Skeletal muscle satellite cell (primary cell): ENCODE results near the gene SPACDR.

Source experiments
- H3K27me3 ChIP-seq: 2 replicates; pipeline ENCODE4 v1.7.0; 2013; ENCODE audit warnings: low read length; ENCODE audit not compliant: control insufficient read depth, insufficient read depth
- H3K36me3 ChIP-seq: 2 replicates; pipeline ENCODE4 v1.7.0; 2013; ENCODE audit warnings: mild to moderate bottlenecking, control low read depth, low read length; ENCODE audit not compliant: insufficient read depth
- H3K4me1 ChIP-seq: 2 replicates; pipeline ENCODE4 v1.7.0; 2013; ENCODE audit warnings: low read length; ENCODE audit not compliant: control insufficient read depth, insufficient read depth
- H3K4me2 ChIP-seq: 2 replicates; pipeline ENCODE4 v1.7.0; 2013; ENCODE audit warnings: mild to moderate bottlenecking, low read length
- H3K4me3 ChIP-seq: 2 replicates; pipeline ENCODE4 v1.7.0; 2013; ENCODE audit warnings: low read length
- H3K9ac ChIP-seq: 2 replicates; pipeline ENCODE4 v1.7.0; 2013; ENCODE audit warnings: mild to moderate bottlenecking, low read depth, low read length, moderate library complexity
- H3K9me3 ChIP-seq: replicated peaks from 2 replicates; pipeline ENCODE4 v1.7.0; 2013; ENCODE audit warnings: mild to moderate bottlenecking, control low read depth, low read length

SPACDR gene

GRCh38 chr7:100472121-100472851, 8.2 kb upstream of the SPACDR start:
- no peaks in the 10 kb centered on the region for H3K27me3 ChIP-seq
- H3K9ac ChIP-seq = peak overlapping the region; percentile 21
- H3K4me3 ChIP-seq = no peak overlapping the region
- peaks cover 50% of the 10 kb centered on the region for H3K36me3 ChIP-seq
- no peaks in the 10 kb centered on the region for H3K9me3 ChIP-seq
- H3K4me1 ChIP-seq = peaks cover 33% of the 10 kb centered on the region
- H3K4me2 ChIP-seq = peak overlapping the region; percentile 52

- Histone ChIP-seq H3K4me2 (no peak overlapping the region), H3K9ac (no peak overlapping the region), H3K4me1 (peaks cover 28% of the 10 kb centered on the region), H3K27me3 (no peaks in the 10 kb centered on the region), H3K4me3 (no peak overlapping the region), H3K36me3 (peaks cover 49% of the 10 kb centered on the region), H3K9me3 (no peaks in the 10 kb centered on the region)
Measured at GRCh38 chr7:100471021-100471420, 7.0 kb upstream of the SPACDR start.

- no peak overlapping the region for H3K4me2 ChIP-seq
- peaks cover 36% of the 10 kb centered on the region for H3K4me1 ChIP-seq
- peaks cover 45% of the 10 kb centered on the region for H3K36me3 ChIP-seq
- no peaks in the 10 kb centered on the region for H3K9me3 ChIP-seq
- H3K27me3 ChIP-seq = no peaks in the 10 kb centered on the region
- no peak overlapping the region for H3K4me3 ChIP-seq
- no peak overlapping the region for H3K9ac ChIP-seq
Measured at GRCh38 chr7:100469227-100470044, 5.4 kb upstream of the SPACDR start.

- H3K4me1 ChIP-seq = peaks cover 36% of the 10 kb centered on the region
- H3K9ac ChIP-seq = no peak overlapping the region
- H3K4me3 ChIP-seq = no peak overlapping the region
- no peaks in the 10 kb centered on the region for H3K9me3 ChIP-seq
- H3K36me3 ChIP-seq = peaks cover 32% of the 10 kb centered on the region
- no peak overlapping the region for H3K4me2 ChIP-seq
- H3K27me3 ChIP-seq = no peaks in the 10 kb centered on the region
Measured at GRCh38 chr7:100467638-100468373, 3.7 kb upstream of the SPACDR start.

GRCh38 chr7:100466653-100467605, 2.9 kb upstream of the SPACDR start:
- Histone ChIP-seq H3K36me3 (peaks cover 27% of the 10 kb centered on the region), H3K27me3 (no peaks in the 10 kb centered on the region), H3K4me3 (no peak overlapping the region), H3K9ac (no peak overlapping the region), H3K4me1 (peaks cover 33% of the 10 kb centered on the region), H3K4me2 (no peak overlapping the region), H3K9me3 (no peaks in the 10 kb centered on the region)

- H3K9ac ChIP-seq = no peak overlapping the region
- H3K27me3 ChIP-seq = no peaks in the 10 kb centered on the region
- H3K9me3 ChIP-seq = no peaks in the 10 kb centered on the region
- peaks cover 23% of the 10 kb centered on the region for H3K36me3 ChIP-seq
- peak overlapping the region; percentile 23 for H3K4me2 ChIP-seq
- peaks cover 33% of the 10 kb centered on the region for H3K4me1 ChIP-seq
- H3K4me3 ChIP-seq = no peak overlapping the region
Measured at GRCh38 chr7:100465702-100466311, 1.7 kb upstream of the SPACDR start.

GRCh38 chr7:100465299-100465698, 1.2 kb upstream of the SPACDR start:
- H3K4me3 ChIP-seq = no peak overlapping the region
- H3K9ac ChIP-seq = no peak overlapping the region
- peak overlapping the region; percentile 23 for H3K4me2 ChIP-seq
- H3K27me3 ChIP-seq = no peaks in the 10 kb centered on the region
- peaks cover 17% of the 10 kb centered on the region for H3K36me3 ChIP-seq
- peaks cover 33% of the 10 kb centered on the region for H3K4me1 ChIP-seq
- no peaks in the 10 kb centered on the region for H3K9me3 ChIP-seq

- Histone ChIP-seq H3K4me2 (no peak overlapping the region), H3K27me3 (no peaks in the 10 kb centered on the region), H3K36me3 (peaks cover 17% of the 10 kb centered on the region), H3K4me1 (peaks cover 33% of the 10 kb centered on the region), H3K4me3 (no peak overlapping the region), H3K9me3 (no peaks in the 10 kb centered on the region), H3K9ac (no peak overlapping the region)
Measured at GRCh38 chr7:100464791-100465190, 731 bp upstream of the SPACDR start.

GRCh38 chr7:100457033-100457432, 7.0 kb downstream of the SPACDR start:
- no peak overlapping the region for H3K9ac ChIP-seq
- H3K9me3 ChIP-seq = no peaks in the 10 kb centered on the region
- no peaks in the 10 kb centered on the region for H3K27me3 ChIP-seq
- H3K4me3 ChIP-seq = no peak overlapping the region
- no peak overlapping the region for H3K4me2 ChIP-seq
- peaks cover 8% of the 10 kb centered on the region for H3K36me3 ChIP-seq
- H3K4me1 ChIP-seq = no peaks in the 10 kb centered on the region

- H3K27me3 ChIP-seq = no peaks in the 10 kb centered on the region
- peaks cover 8% of the 10 kb centered on the region for H3K36me3 ChIP-seq
- H3K4me2 ChIP-seq = no peak overlapping the region
- no peak overlapping the region for H3K4me3 ChIP-seq
- H3K9me3 ChIP-seq = no peaks in the 10 kb centered on the region
- H3K4me1 ChIP-seq = no peaks in the 10 kb centered on the region
- no peak overlapping the region for H3K9ac ChIP-seq
Measured at GRCh38 chr7:100456562-100456961, 7.5 kb downstream of the SPACDR start.
